Left lung (tissue), 10 donors: Measurements from ENCODE around the gene DPP7. TPM values are rescaled to one million over a fixed set of nuclear protein-coding genes. Genes with fewer than 3 reads are reported as not detected.

Experiments
- ATAC-seq: fragments of 200-7000 bp; cut with Tn5 transposase; one replicate; pipeline ENCODE4 v1.9.1; 2020; ENCODE audit warnings: moderate library complexity
- DNase-seq, 4 donors: peaks; one replicate each; pipeline ENCODE4 v3.0.0-alpha.2; 2013 to 2020
- H3K27ac ChIP-seq, 2 donors: fragments of 200-600 bp; sonication (generic) in 1 of 2; one replicate each; pipeline versions ENCODE4 v1.5.0 to v1.8.0; 2020 to 2021
- H3K27me3 ChIP-seq, 2 donors: fragments of 200-600 bp; sonication (generic) in 1 of 2; one replicate each; pipeline versions ENCODE4 v1.5.0 to v1.8.0; 2020 to 2021
- H3K36me3 ChIP-seq, 2 donors: fragments of 200-600 bp; sonication (generic) in 1 of 2; one replicate each; pipeline versions ENCODE4 v1.5.0 to v1.8.0; 2020 to 2021
- H3K4me1 ChIP-seq, 2 donors: fragments of 200-600 bp; one replicate each; pipeline ENCODE4 v1.8.0; 2021
- H3K4me3 ChIP-seq, 2 donors: fragments of 200-600 bp; sonication (generic) in 1 of 2; one replicate each; pipeline versions ENCODE4 v1.5.0 to v1.8.0; 2020 to 2021; ENCODE audit warnings: mild to moderate bottlenecking in 1 of 2
- H3K9me3 ChIP-seq, 2 donors: fragments of 200-600 bp; sonication (generic) in 1 of 2; one replicate each; pipeline versions ENCODE4 v1.5.0 to v1.8.0; 2020 to 2021
- CTCF ChIP-seq, 2 donors: fragments of 200-600 bp; sonication (generic) in 1 of 2; IDR thresholded peaks; one replicate each; pipeline versions ENCODE4 v1.5.0 to v1.8.0; 2021; ENCODE audit warnings: antibody characterized with exemption in 2 of 2
- intact Hi-C, 2 donors: fragments of 100-400 bp; cut with DNase I; formaldehyde crosslinking; loops; one replicate each; pipeline versions ENCODE4 v1.11.2 to v1.14.2; 2022
- polyA plus RNA-seq, 6 donors: library from polyadenylated mRNA; unstranded; fragments of 120-200 nt; gene quantifications; one replicate each; pipeline ENCODE4 v1.2.1, GENCODE V29; 2013; ENCODE audit not compliant: insufficient read length in 6 of 6
- total RNA-seq, 2 donors: library from RNA; stranded (reverse); fragmentation: NEBNext Ultra II Directional; extraction: Animal tissue kit (Norgen Biotek cat#: 25700); gene quantifications; one replicate each; pipeline ENCODE4 v1.2.1, GENCODE V29; 2021
- donor health status: DM: no; HTN: yes; CAD: no.
- donor health status: DM: no; HTN: no; CAD: no.

Gene DPP7
- total and polyA plus RNA-seq, 8 donors, result 35.8 to 165 (median 47.9) TPM

- Histone ChIP-seq H3K4me3 (no peak overlapping the region), H3K4me1 (peaks cover 0 to 12% of the 10 kb centered on the region in 2 donors), H3K27ac (no peak overlapping the region), H3K27me3 (no peaks in the 10 kb centered on the region), H3K36me3 (peaks cover 0 to 86% of the 10 kb centered on the region in 2 donors), H3K9me3 (no peaks in the 10 kb centered on the region)
- intact Hi-C loops, result no loop called here
- ATAC-seq (no peak), DNase-seq (peak in 1 of 4 donors; percentile 60)
- TF ChIP-seq CTCF (IDR thresholded peaks at IDR 0.05), result no peak
Measured at GRCh38 chr9:137109250-137110146, 5.0 kb downstream of the DPP7 start.

- no peak overlapping the region for H3K27ac ChIP-seq
- DNase-seq, result peak in 1 of 4 donors; percentile 58
- H3K36me3 ChIP-seq, result peaks cover 0 to 94% of the 10 kb centered on the region in 2 donors
- intact Hi-C loops, result no loop called here
- H3K27me3 ChIP-seq, result no peaks in the 10 kb centered on the region
- no peak for TF ChIP-seq CTCF (IDR thresholded peaks at IDR 0.05)
- no peak overlapping the region for H3K4me3 ChIP-seq
- H3K9me3 ChIP-seq, result no peaks in the 10 kb centered on the region
- peaks cover 0 to 8% of the 10 kb centered on the region in 2 donors for H3K4me1 ChIP-seq
- no peak for ATAC-seq
Measured at GRCh38 chr9:137108608-137109249, 5.8 kb downstream of the DPP7 start.

- Histone ChIP-seq H3K36me3 (peaks cover 0 to 97% of the 10 kb centered on the region in 2 donors), H3K9me3 (no peaks in the 10 kb centered on the region), H3K4me1 (peaks cover 0 to under 1% of the 10 kb centered on the region in 2 donors), H3K27ac (no peak overlapping the region), H3K27me3 (no peaks in the 10 kb centered on the region), H3K4me3 (no peak overlapping the region)
- ATAC-seq (no peak), DNase-seq (peak in 1 of 4 donors; percentile 62)
- TF ChIP-seq CTCF (IDR thresholded peaks at IDR 0.05), result no peak
- intact Hi-C loops, result no loop called here
Measured at GRCh38 chr9:137107982-137108381, 6.6 kb downstream of the DPP7 start.

GRCh38 chr9:137107312-137107921 is 7.1 kb downstream of the DPP7 start:
- TF ChIP-seq CTCF (IDR thresholded peaks at IDR 0.05), result no peak
- Histone ChIP-seq H3K27me3 (no peaks in the 10 kb centered on the region), H3K4me1 (no peaks in the 10 kb centered on the region), H3K4me3 (no peak overlapping the region), H3K9me3 (no peaks in the 10 kb centered on the region), H3K27ac (no peak overlapping the region), H3K36me3 (peaks cover 0 to 97% of the 10 kb centered on the region in 2 donors)
- intact Hi-C loops, result no loop called here
- ATAC-seq, result no peak
- peak in 1 of 4 donors; percentile 65 for DNase-seq
